Endothelial cell of umbilical vein (primary cell): Measurements from ENCODE around the gene PNPLA5. TPM values are rescaled to one million over a fixed set of nuclear protein-coding genes. Genes with fewer than 3 reads are reported as not detected.

Experiments
- BruUV-seq: library from RNA; stranded (reverse); fragments of 400-500 nt; replicated peaks from 2 replicates; lab custom pipeline; 2021; lab: Mats Ljungman, UMichigan
- CTCF ChIA-PET: fragments of 300-600, 350-600 bp; sonication (Branson Sonifier 250); formaldehyde crosslinking; loops from one replicate; lab custom pipeline; 2021; ENCODE audit warnings: antibody characterized with exemption, inconsistent platforms; lab: Charles Lee
- POLR2A ChIA-PET: fragments of 300-600, 350-600 bp; sonication (Branson Sonifier 250); formaldehyde crosslinking; loops from one replicate; lab custom pipeline; 2021; ENCODE audit warnings: antibody characterized with exemption, inconsistent platforms; lab: Charles Lee
- DNase-seq: peaks from one replicate; pipeline ENCODE4 v3.0.0-alpha.2; 2011; ENCODE audit warnings: low read depth, low spot score
- FAIRE-seq: peaks from 2 replicates; lab custom pipeline; 2011; peaks lifted over from hg19 to GRCh38; lab: Jason Lieb, UNC
- H2AFZ ChIP-seq: 2 replicates; pipeline ENCODE4 v1.6.0; 2012; ENCODE audit warnings: low read depth, low read length, control low read depth, inconsistent platforms
- H3K27ac ChIP-seq: 2 replicates; pipeline ENCODE4 v1.5.1; 2011; ENCODE audit warnings: low read depth, mild to moderate bottlenecking, control low read depth, low read length, moderate library complexity; ENCODE audit not compliant: insufficient read depth
- H3K27me3 ChIP-seq, 2 experiments: 2 replicates each; pipeline versions ENCODE4 v1.6.0 to v1.6.1; 2011; ENCODE audit warnings: low read length in 2 of 2, mixed read lengths in 1 of 2; ENCODE audit not compliant: control insufficient read depth in 2 of 2, insufficient read depth in 2 of 2
- H3K36me3 ChIP-seq, 2 experiments: 2 replicates in 1 of 2; 3 replicates in 1 of 2; pipeline ENCODE4 v1.5.1; 2011; ENCODE audit warnings: low read length in 2 of 2, mild to moderate bottlenecking in 1 of 2, moderate library complexity in 1 of 2; ENCODE audit not compliant: control insufficient read depth in 2 of 2, insufficient read depth in 2 of 2; ENCODE audit errors: extremely low read depth in 1 of 2
- H3K4me1 ChIP-seq: 3 replicates; pipeline ENCODE4 v1.5.1; 2011; ENCODE audit warnings: mild to moderate bottlenecking, low read length; ENCODE audit not compliant: control insufficient read depth, insufficient read depth; ENCODE audit errors: extremely low read depth
- H3K4me2 ChIP-seq: 2 replicates; pipeline ENCODE4 v1.6.1; 2011; ENCODE audit warnings: low read length, control low read depth, mixed read lengths; ENCODE audit not compliant: insufficient read depth
- H3K4me3 ChIP-seq, 3 experiments: fragments of 200-600 bp in 1 of 3; sonication (generic), shearing (Covaris generic) in 1 of 3; replicated peaks in 1 of 3; 2 replicates each; pipeline ENCODE4 v1.5.1; 2011 to 2016; ENCODE audit warnings: control low read depth in 3 of 3, low read length in 3 of 3, mild to moderate bottlenecking in 2 of 3, inconsistent platforms in 1 of 3, low read depth in 1 of 3, moderate library complexity in 1 of 3; ENCODE audit not compliant: insufficient read depth in 1 of 3
- H3K79me2 ChIP-seq: 2 replicates; pipeline ENCODE4 v1.6.0; 2012; ENCODE audit warnings: low read length, inconsistent platforms; ENCODE audit not compliant: control insufficient read depth, insufficient read depth
- H3K9ac ChIP-seq: replicated peaks from 2 replicates; pipeline ENCODE3; 2011; ENCODE audit warnings: low read length, control low read depth; ENCODE audit not compliant: insufficient read depth; ENCODE audit errors: extremely low read depth
- H3K9me1 ChIP-seq: replicated peaks from 3 replicates; pipeline ENCODE4 v1.6.0; 2011; ENCODE audit warnings: mild to moderate bottlenecking, low read length; ENCODE audit not compliant: control insufficient read depth, insufficient read depth; ENCODE audit errors: extremely low read depth
- H3K9me3 ChIP-seq: replicated peaks from 2 replicates; pipeline ENCODE4 v1.5.1; 2012; ENCODE audit warnings: low read length, inconsistent platforms; ENCODE audit not compliant: control insufficient read depth, insufficient read depth
- H4K20me1 ChIP-seq: replicated peaks from 2 replicates; pipeline ENCODE3; 2011; ENCODE audit warnings: mild to moderate bottlenecking, low read length; ENCODE audit not compliant: control insufficient read depth, insufficient read depth; ENCODE audit errors: extremely low read depth
- CTCF ChIP-seq, 2 donors: IDR thresholded peaks; 1 replicate in 1 of 2; 2 replicates in 1 of 2; pipeline ENCODE4 v1.5.1; 2011; ENCODE audit warnings: low read length in 2 of 2, mild to moderate bottlenecking in 2 of 2, moderate library complexity in 2 of 2, control low read depth in 1 of 2, inconsistent platforms in 1 of 2, low read depth in 1 of 2; ENCODE audit not compliant: insufficient read depth in 1 of 2; ENCODE audit errors: extremely low read depth in 1 of 2
- EZH2 ChIP-seq: IDR thresholded peaks from 2 replicates; pipeline ENCODE4 v1.6.1; 2012; ENCODE audit warnings: borderline replicate concordance, low read depth, mild to moderate bottlenecking, moderate library complexity, low read length, inconsistent platforms; ENCODE audit not compliant: severe bottlenecking
- FOS ChIP-seq: IDR thresholded peaks from 2 replicates; pipeline ENCODE4 v1.6.1; 2011; ENCODE audit warnings: mild to moderate bottlenecking, low read length, moderate library complexity, borderline replicate concordance; ENCODE audit not compliant: insufficient read depth
- GATA2 ChIP-seq: IDR thresholded peaks from 2 replicates; pipeline ENCODE4 v1.7.0; 2011; ENCODE audit warnings: low read depth, mild to moderate bottlenecking, moderate library complexity, mixed read lengths, low read length; ENCODE audit not compliant: insufficient read length, insufficient read depth
- JUN ChIP-seq: IDR thresholded peaks from 2 replicates; pipeline ENCODE4 v1.6.1; 2011; ENCODE audit warnings: borderline replicate concordance, low read depth; ENCODE audit not compliant: insufficient read length, insufficient read depth
- MAX ChIP-seq: IDR thresholded peaks from 2 replicates; pipeline ENCODE4 v1.6.1; 2011; ENCODE audit not compliant: insufficient read depth, insufficient read length
- MYC ChIP-seq: IDR thresholded peaks from one replicate; pipeline ENCODE4 v1.6.1; 2011; ENCODE audit warnings: mild to moderate bottlenecking, low read depth, low read length
- POLR2A ChIP-seq: IDR thresholded peaks from 2 replicates; pipeline ENCODE4 v1.6.1; 2012; ENCODE audit warnings: low read depth, mild to moderate bottlenecking, control low read depth, low read length
- POLR2AphosphoS5 ChIP-seq: IDR thresholded peaks from 2 replicates; pipeline ENCODE4 v1.6.1; 2012; ENCODE audit warnings: low read depth, mild to moderate bottlenecking, control low read depth, low read length, moderate library complexity; ENCODE audit not compliant: insufficient read depth
- dilution Hi-C: fragments of 300-500 bp; cut with MboI; formaldehyde crosslinking; loops from one replicate; pipeline ENCODE4 v1.15.0; 2019; ENCODE audit warnings: low sequenced_read_pairs; ENCODE audit not compliant: extremely low pct_ligation_motif_present
- intact Hi-C: fragments of 100-400 bp; cut with micrococcal nuclease; formaldehyde crosslinking; loops from one replicate; pipeline ENCODE4 v1.10.0; 2022
- polyA plus RNA-seq, 4 experiments: library from polyadenylated mRNA; depleted of rRNA in 3 of 4; stranded (reverse) in 3 of 4; unstranded in 1 of 4; fragments of >200 nt; gene quantifications; 2 replicates each; pipeline versions ENCODE4 v1.2.1 to v1.2.3, GENCODE V29; 2011 to 2012; ENCODE audit warnings: missing spikeins in 1 of 4
- total RNA-seq: library from RNA; stranded (reverse); gene quantifications from 2 replicates; pipeline ENCODE4 v1.2.3, GENCODE V29; 2021

Gene PNPLA5
- total and polyA plus RNA-seq, 2 donors (not counting 3 experiments of a cell fraction or from before 2014, with no cell fraction given) = not detected

DNA sequence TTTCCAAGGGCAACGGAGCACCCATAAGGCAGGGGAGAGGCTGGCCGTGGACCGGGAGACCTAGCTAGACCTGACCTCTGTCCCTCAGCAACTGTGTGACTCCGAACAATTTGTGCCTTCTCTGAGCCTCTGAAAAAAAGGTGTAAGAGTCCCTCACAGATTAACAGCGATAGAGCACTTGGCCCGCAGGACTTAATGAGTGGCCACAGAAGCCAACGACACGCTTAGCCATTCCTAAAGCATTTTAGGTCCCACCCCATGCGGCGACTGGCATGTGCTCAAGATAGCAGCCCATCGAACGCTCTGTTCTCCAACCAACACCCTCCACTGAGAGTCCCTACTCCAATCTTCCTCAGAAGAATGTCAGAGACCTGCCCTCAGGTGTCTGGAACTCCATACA is 31.0 kb downstream of the PNPLA5 start:
- Histone ChIP-seq H3K79me2 (no peaks in the 10 kb centered on the region), H3K9ac (no peak overlapping the region), H3K27me3 (peaks cover 0 to 13% of the 10 kb centered on the region in 2 experiments), H3K4me2 (no peak overlapping the region), H3K4me1 (no peaks in the 10 kb centered on the region), H3K4me3 (no peak overlapping the region), H3K9me1 (peaks cover 2% of the 10 kb centered on the region), H2AFZ (no peak overlapping the region), H3K27ac (no peak overlapping the region), H4K20me1 (no peaks in the 10 kb centered on the region), H3K36me3 (no peaks in the 10 kb centered on the region), H3K9me3 (no peaks in the 10 kb centered on the region)
- ChIA-PET POLR2A (no interaction called here), CTCF (no interaction called here)
- TF ChIP-seq JUN = no peak
- no peak for TF ChIP-seq CTCF (IDR thresholded peaks at IDR 0.05; ENCODE audit: extremely low read depth in 1 of 2, insufficient read depth in 1 of 2, low read depth in 1 of 2, low read length in 2 of 2)
- TF ChIP-seq MAX = no peak
- TF ChIP-seq FOS = no peak
- no peak for TF ChIP-seq EZH2
- TF ChIP-seq POLR2AphosphoS5 = no peak
- TF ChIP-seq GATA2 = no peak
- TF ChIP-seq POLR2A = no peak
- no peak for TF ChIP-seq MYC
- dilution Hi-C loops = no loop called here
- FAIRE-seq (no peak), DNase-seq (no peak)
- no TSS peak for BruUV-seq
- intact Hi-C loops = no loop called here
